IPS-NIHi11 (cell line): Measurements from ENCODE around the gene WFDC8.

Experiments
- DNase-seq: peaks from one replicate; pipeline ENCODE4 v3.0.0; 2012; ENCODE audit warnings: mixed read lengths, low spot score

Gene WFDC8

GRCh38 chr20:45548410-45548809 lies 30.7 kb downstream of the WFDC8 start:
- no peak for DNase-seq

- no peak for DNase-seq
Observed at GRCh38 chr20:45547206-45547770, 31.8 kb downstream of the WFDC8 start, which contains the start of gene EPPIN. Gene EPPIN (minus strand): TSS chr20:45547401. CDS start chr20:45547357, 44 bp downstream.

GRCh38 chr20:45545754-45546453 lies 33.2 kb downstream of the WFDC8 start:
- peak; percentile 57 for DNase-seq

GRCh38 chr20:45545351-45545750 lies 33.7 kb downstream of the WFDC8 start:
- DNase-seq: no peak

GRCh38 chr20:45539382-45539781 lies 39.7 kb downstream of the WFDC8 start, which contains the start of gene WFDC6:
Gene WFDC6 (minus strand): TSS chr20:45539482. CDS start chr20:45539407, 75 bp downstream.
- no peak for DNase-seq

GRCh38 chr20:45538209-45538799 lies 40.8 kb downstream of the WFDC8 start:
- peak; percentile 52 for DNase-seq

GRCh38 chr20:45527294-45527693 lies 51.8 kb downstream of the WFDC8 start:
- no peak for DNase-seq

GRCh38 chr20:45523821-45524220 lies 55.3 kb downstream of the WFDC8 start:
- no peak for DNase-seq

GRCh38 chr20:45518282-45518681 lies 60.8 kb downstream of the WFDC8 start:
- peak; percentile 31 for DNase-seq

- no peak for DNase-seq
Observed at GRCh38 chr20:45515147-45515913, 63.8 kb downstream of the WFDC8 start, which contains the start of gene SPINT3. Gene SPINT3 (minus strand): TSS chr20:45515622. CDS start chr20:45515608, 14 bp downstream.

GRCh38 chr20:45510242-45510862 lies 68.7 kb downstream of the WFDC8 start:
- DNase-seq: no peak

GRCh38 chr20:45509091-45509490 lies 70.0 kb downstream of the WFDC8 start:
- no peak for DNase-seq

- no peak for DNase-seq
Observed at GRCh38 chr20:45508068-45508886, 70.8 kb downstream of the WFDC8 start.

- DNase-seq: no peak
Observed at GRCh38 chr20:45507011-45507820, 71.9 kb downstream of the WFDC8 start.

- no peak for DNase-seq
Observed at GRCh38 chr20:45506398-45506797, 72.7 kb downstream of the WFDC8 start.

- DNase-seq: no peak
Observed at GRCh38 chr20:45503403-45503802, 75.7 kb downstream of the WFDC8 start.

GRCh38 chr20:45502561-45502960 lies 76.5 kb downstream of the WFDC8 start:
- DNase-seq: no peak
